Kidney (tissue), 14 donors: Measurements from ENCODE around the gene MRS2. TPM values are rescaled to one million over a fixed set of nuclear protein-coding genes. Genes with fewer than 3 reads are reported as not detected.
A peak's percentile ranks its signal among the peaks of the same experiment; 100 is the strongest.

Experiments
- DNase-seq, 5 donors: peaks; one replicate each; pipeline ENCODE4 v3.0.0-alpha.2; 2013 to 2020
- FAIRE-seq: peaks from 2 replicates; lab custom pipeline; 2012; peaks lifted over from hg19 to GRCh38; lab: Jason Lieb, UNC
- H3K27ac ChIP-seq, 2 donors: one replicate each; pipeline ENCODE4 v1.7.0; 2013; ENCODE audit warnings: low read depth in 2 of 2, low read length in 2 of 2, inconsistent platforms in 1 of 2
- H3K27me3 ChIP-seq: one replicate; pipeline ENCODE4 v1.7.1; 2013; ENCODE audit warnings: low read length, inconsistent platforms; ENCODE audit not compliant: control insufficient read depth, insufficient read depth
- H3K36me3 ChIP-seq, 3 donors: one replicate each; pipeline versions ENCODE4 v1.7.0 to v1.7.1; 2013; ENCODE audit warnings: low read length in 3 of 3, control low read depth in 1 of 3, inconsistent platforms in 1 of 3; ENCODE audit not compliant: insufficient read depth in 3 of 3, control insufficient read depth in 2 of 3
- H3K4me1 ChIP-seq, 3 donors: one replicate each; pipeline versions ENCODE4 v1.7.0 to v1.7.1; 2013; ENCODE audit warnings: low read length in 3 of 3, inconsistent platforms in 1 of 3, low read depth in 1 of 3; ENCODE audit not compliant: control insufficient read depth in 2 of 3, insufficient read depth in 2 of 3
- H3K4me3 ChIP-seq, 3 donors: one replicate each; pipeline versions ENCODE4 v1.7.0 to v1.8.1; 2013; ENCODE audit warnings: low read length in 3 of 3, control low read depth in 1 of 3, inconsistent platforms in 1 of 3
- H3K9ac ChIP-seq, 3 donors: one replicate each; pipeline versions ENCODE4 v1.7.0 to v1.7.1; 2013; ENCODE audit warnings: low read length in 3 of 3, control low read depth in 1 of 3, inconsistent platforms in 1 of 3
- H3K9me3 ChIP-seq, 3 donors: one replicate each; pipeline versions ENCODE4 v1.7.0 to v1.7.1; 2013; ENCODE audit warnings: low read length in 3 of 3, control low read depth in 1 of 3, inconsistent platforms in 1 of 3; ENCODE audit not compliant: control insufficient read depth in 2 of 3, insufficient read depth in 1 of 3
- CTCF ChIP-seq: IDR thresholded peaks from 3 replicates; pipeline ENCODE4 v1.5.1; 2012; ENCODE audit warnings: mild to moderate bottlenecking, moderate library complexity, borderline replicate concordance; ENCODE audit not compliant: insufficient read depth; ENCODE audit errors: extremely low read depth
- intact Hi-C: fragments of 100-400 bp; cut with DNase I; formaldehyde crosslinking; loops from one replicate; pipeline ENCODE4 v1.11.1; 2022
- polyA plus RNA-seq: library from polyadenylated mRNA; stranded (reverse); fragments of 350-450 nt; fragmentation: Illumina TruSeq; extraction: RNeasy Lipid Tissue Mini Kit (QIAGEN cat#74804); gene quantifications from one replicate; pipeline ENCODE4 v1.2.3, GENCODE V29; 2014; ENCODE audit warnings: low read depth, low replicate concordance; ENCODE audit not compliant: insufficient read depth
- total RNA-seq: library from RNA; stranded (reverse); fragmentation: NEBNext Ultra II Directional; extraction: Animal tissue kit (Norgen Biotek cat#: 25700); gene quantifications from one replicate; pipeline ENCODE4 v1.2.1, GENCODE V29; 2021
- donor health status: control.
- donor health status: control.
- donor health status: control.
- donor health status: control.
- donor health status: control.
- donor health status: DM: yes; HTN: yes; CAD: no.
- donor health status: Normal renal cell carcinoma (clear cell type).

MRS2 gene
- total and polyA plus RNA-seq, 2 donors from 2014 or later: 23.6 to 27.8 TPM

DNA sequence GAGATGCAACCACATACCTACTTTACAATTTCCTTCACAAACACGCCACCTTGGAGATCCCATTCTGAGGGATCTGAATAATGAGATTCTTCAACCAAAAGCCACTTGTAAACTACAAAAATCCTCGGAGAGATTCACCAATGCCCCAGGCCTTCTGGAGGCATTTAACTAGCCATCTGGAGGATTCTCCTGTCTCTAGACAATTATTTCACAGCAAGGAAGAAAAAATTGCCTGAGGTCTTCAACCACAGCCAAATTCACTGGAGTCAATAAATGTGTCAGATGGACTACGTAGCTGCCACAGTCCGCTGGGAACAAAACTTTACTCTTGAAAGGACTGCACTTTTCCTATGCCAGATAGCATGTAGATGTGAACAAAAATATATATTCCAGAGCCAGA is 25.9 kb upstream of the MRS2 start:
- intact Hi-C loops: no loop called here
- no peak overlapping the region for H3K27ac ChIP-seq
- no peak overlapping the region for H3K4me3 ChIP-seq
- no peak overlapping the region for H3K9ac ChIP-seq
- TF ChIP-seq CTCF: no peak
- no peaks in the 10 kb centered on the region for H3K36me3 ChIP-seq
- DNase-seq (peak in 1 of 5 donors; percentile 24), FAIRE-seq (no peak)
- no peaks in the 10 kb centered on the region for H3K27me3 ChIP-seq
- no peaks in the 10 kb centered on the region for H3K4me1 ChIP-seq
- H3K9me3 ChIP-seq: no peaks in the 10 kb centered on the region

- no peaks in the 10 kb centered on the region for H3K9me3 ChIP-seq
- H3K9ac ChIP-seq: no peak overlapping the region
- DNase-seq (no peak), FAIRE-seq (no peak)
- H3K4me1 ChIP-seq: peaks cover 0 to 7% (median 0%) of the 10 kb centered on the region in 3 donors
- H3K27me3 ChIP-seq: no peaks in the 10 kb centered on the region
- H3K4me3 ChIP-seq: no peak overlapping the region
- no peak overlapping the region for H3K27ac ChIP-seq
- intact Hi-C loops: no loop called here
- H3K36me3 ChIP-seq: no peaks in the 10 kb centered on the region
- no peak for TF ChIP-seq CTCF
These were observed 24.2 kb upstream of the MRS2 start for GRCh38 chr6:24378473-24379097.

GRCh38 chr6:24381476-24382219 is 21.1 kb upstream of the MRS2 start:
- peak overlapping the region in 1 of 3 donors; percentile 36 for H3K9ac ChIP-seq
- FAIRE-seq (no peak), DNase-seq (no peak)
- intact Hi-C loops: no loop called here
- no peak for TF ChIP-seq CTCF
- H3K9me3 ChIP-seq: no peaks in the 10 kb centered on the region
- H3K27ac ChIP-seq: no peak overlapping the region
- peak overlapping the region in 2 of 3 donors; percentile 3 to 59 for H3K4me3 ChIP-seq
- no peaks in the 10 kb centered on the region for H3K27me3 ChIP-seq
- H3K4me1 ChIP-seq: peaks cover 0 to 8% (median 0%) of the 10 kb centered on the region in 3 donors
- H3K36me3 ChIP-seq: no peaks in the 10 kb centered on the region
